Measurements from ENCODE around the gene SST. TPM values are rescaled to one million over a fixed set of nuclear protein-coding genes. Genes with fewer than 3 reads are reported as not detected.

The SST gene
- total RNA-seq, 4 donors from 2014 or later = 0.90 TPM; not detected in 3

DNA sequence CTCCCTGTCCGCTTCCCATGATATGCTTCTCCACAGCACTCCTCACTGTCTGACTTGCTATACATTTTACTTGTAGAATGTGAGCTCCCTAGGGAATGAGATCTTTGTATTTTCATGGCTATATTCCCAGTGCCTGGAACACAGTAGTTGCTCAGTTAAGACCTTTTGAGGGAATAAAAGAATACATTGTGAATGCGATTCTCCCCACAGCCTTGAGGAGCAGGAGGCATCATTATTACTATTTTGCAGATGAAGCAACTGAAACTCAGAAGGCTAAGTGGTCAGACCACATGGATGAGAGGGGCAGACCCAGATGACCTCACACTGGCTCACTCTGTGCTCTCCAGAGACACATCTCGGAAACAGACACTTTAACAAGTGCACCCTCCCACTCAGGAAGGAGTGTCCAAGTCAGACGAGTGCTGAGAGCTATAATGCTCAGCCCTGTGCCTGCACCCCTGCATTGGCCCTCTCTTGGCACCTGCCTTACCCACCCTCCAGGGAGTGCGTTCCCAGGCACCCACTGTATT lies 46.8 kb downstream of the SST start:
- H3K4me3 ChIP-seq = no peak overlapping the region
- no peaks in the 10 kb centered on the region for H3K9me3 ChIP-seq
- no peak for DNase-seq
- intact Hi-C loops (cut with DNase I; ENCODE audit: low total_unique reads) = no loop called here
- no peak overlapping the region for H3K27ac ChIP-seq
- H3K36me3 ChIP-seq = no peaks in the 10 kb centered on the region
- no peak for TF ChIP-seq POLR2A (IDR thresholded peaks at IDR 0.05)
- TF ChIP-seq, protein P1, sequence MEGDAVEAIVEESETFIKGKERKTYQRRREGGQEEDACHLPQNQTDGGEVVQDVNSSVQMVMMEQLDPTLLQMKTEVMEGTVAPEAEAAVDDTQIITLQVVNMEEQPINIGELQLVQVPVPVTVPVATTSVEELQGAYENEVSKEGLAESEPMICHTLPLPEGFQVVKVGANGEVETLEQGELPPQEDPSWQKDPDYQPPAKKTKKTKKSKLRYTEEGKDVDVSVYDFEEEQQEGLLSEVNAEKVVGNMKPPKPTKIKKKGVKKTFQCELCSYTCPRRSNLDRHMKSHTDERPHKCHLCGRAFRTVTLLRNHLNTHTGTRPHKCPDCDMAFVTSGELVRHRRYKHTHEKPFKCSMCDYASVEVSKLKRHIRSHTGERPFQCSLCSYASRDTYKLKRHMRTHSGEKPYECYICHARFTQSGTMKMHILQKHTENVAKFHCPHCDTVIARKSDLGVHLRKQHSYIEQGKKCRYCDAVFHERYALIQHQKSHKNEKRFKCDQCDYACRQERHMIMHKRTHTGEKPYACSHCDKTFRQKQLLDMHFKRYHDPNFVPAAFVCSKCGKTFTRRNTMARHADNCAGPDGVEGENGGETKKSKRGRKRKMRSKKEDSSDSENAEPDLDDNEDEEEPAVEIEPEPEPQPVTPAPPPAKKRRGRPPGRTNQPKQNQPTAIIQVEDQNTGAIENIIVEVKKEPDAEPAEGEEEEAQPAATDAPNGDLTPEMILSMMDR (IDR thresholded peaks at IDR 0.05) = no peak
- H3K27me3 ChIP-seq = no peaks in the 10 kb centered on the region
- no peaks in the 10 kb centered on the region for H3K4me1 ChIP-seq

DNA sequence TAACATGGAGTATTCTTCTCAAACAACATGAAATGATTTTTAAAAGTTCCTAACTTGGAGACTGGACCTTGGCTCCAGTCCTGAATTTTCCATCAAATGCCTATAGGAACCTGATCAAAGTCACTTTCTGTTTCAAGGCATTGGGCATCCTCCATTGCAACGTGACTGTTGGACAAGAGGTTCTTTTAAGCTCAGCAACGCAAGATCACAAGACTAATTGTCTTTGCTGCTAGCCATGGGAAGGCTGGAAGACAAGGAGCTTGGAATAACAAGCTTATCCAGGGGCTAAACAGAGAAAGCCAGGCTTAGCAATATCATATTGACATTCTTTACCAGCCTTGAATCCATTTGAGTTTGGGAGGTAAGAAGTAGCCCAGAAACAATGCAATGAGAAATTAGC lies 48.3 kb downstream of the SST start:
- intact Hi-C loops (cut with DNase I; ENCODE audit: low total_unique reads) = no loop called here
- H3K4me1 ChIP-seq = no peaks in the 10 kb centered on the region
- TF ChIP-seq POLR2A (IDR thresholded peaks at IDR 0.05) = no peak
- TF ChIP-seq, protein P1 (IDR thresholded peaks at IDR 0.05) = no peak

DNA sequence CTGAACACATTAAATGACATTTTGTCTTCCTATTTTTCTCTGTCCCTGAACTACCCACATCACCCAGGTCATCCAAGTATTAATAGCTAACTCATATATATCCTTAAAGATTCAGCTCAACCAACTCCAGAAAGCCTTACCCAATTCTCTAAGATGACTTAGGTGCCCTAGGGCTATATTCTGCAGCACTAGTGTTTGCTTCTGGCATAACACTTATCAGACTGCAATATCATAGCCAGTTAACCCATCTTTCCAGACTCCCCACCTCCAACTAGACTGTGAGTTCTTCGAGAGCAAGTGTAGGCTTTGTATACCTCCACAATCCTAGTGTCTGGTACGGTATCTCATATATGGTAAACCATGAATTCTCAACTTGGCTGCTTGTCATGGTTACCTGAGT lies 50.7 kb downstream of the SST start:
- H3K36me3 ChIP-seq = no peaks in the 10 kb centered on the region
- TF ChIP-seq, protein P1 (IDR thresholded peaks at IDR 0.05) = no peak
- TF ChIP-seq POLR2A (IDR thresholded peaks at IDR 0.05) = no peak
- intact Hi-C loops (cut with DNase I; ENCODE audit: low total_unique reads) = no loop called here
- DNase-seq = no peak
- H3K4me1 ChIP-seq = no peaks in the 10 kb centered on the region
- no peak overlapping the region for H3K27ac ChIP-seq
- no peak overlapping the region for H3K4me3 ChIP-seq
- no peaks in the 10 kb centered on the region for H3K27me3 ChIP-seq
- no peaks in the 10 kb centered on the region for H3K9me3 ChIP-seq

More for the DNA sequence above, 48.3 kb downstream of the SST start:
- no peak overlapping the region for H3K27ac ChIP-seq
- no peaks in the 10 kb centered on the region for H3K36me3 ChIP-seq
- DNase-seq = no peak
- no peaks in the 10 kb centered on the region for H3K9me3 ChIP-seq
- no peak overlapping the region for H3K4me3 ChIP-seq
- no peaks in the 10 kb centered on the region for H3K27me3 ChIP-seq

Other genes starting within 250 kb of the SST start
- gene RTP2, start 32.2 kb upstream of the SST start, total RNA-seq = not detected
- 100 to 1,000 TPM in 1 of 4 donors, 10 to 100 TPM in 2, 1 to 10 TPM in 1; 6.6 to 188 (median 51.0) TPM for gene BCL6, start 75.1 kb upstream of the SST start, total RNA-seq

All from uterus (tissue), 4 donors.